NCI-H510A treated with DMSO at 0.1 percent for 48 hours (cell line): ENCODE data around the gene RTL10.
"Not testable (repeated sequence)": the region's sequence is repeated elsewhere in the genome, so short reads cannot be mapped to it uniquely, and the experiment has no call there.

ENCODE experiments used
- DNase-seq: peaks from one replicate; lab custom pipeline; 2025; lab: John Stamatoyannopoulos, UW

Gene RTL10

GRCh38 chr22:19888131-19888746, 33.6 kb upstream of the RTL10 start:
- DNase-seq: no peak

GRCh38 chr22:19887256-19887985, 32.7 kb upstream of the RTL10 start:
- no peak for DNase-seq

- no peak for DNase-seq
Observed at GRCh38 chr22:19886605-19887255, 32.1 kb upstream of the RTL10 start.

- DNase-seq: no peak
Observed at GRCh38 chr22:19885841-19886592, 31.3 kb upstream of the RTL10 start.

- no peak for DNase-seq
Observed at GRCh38 chr22:19884954-19885751, 30.5 kb upstream of the RTL10 start.

- DNase-seq: no peak
Observed at GRCh38 chr22:19884161-19884953, 29.7 kb upstream of the RTL10 start.

GRCh38 chr22:19883446-19883845, 28.8 kb upstream of the RTL10 start:
- DNase-seq: not testable (repeated sequence)

GRCh38 chr22:19882446-19883381, 28.0 kb upstream of the RTL10 start:
- no peak for DNase-seq

- no peak for DNase-seq
Observed at GRCh38 chr22:19880786-19881569, 26.3 kb upstream of the RTL10 start.

GRCh38 chr22:19879992-19880785, 25.5 kb upstream of the RTL10 start:
- no peak for DNase-seq

- DNase-seq: no peak
Observed at GRCh38 chr22:19879643-19879991, 24.9 kb upstream of the RTL10 start.

- DNase-seq: no peak
Observed at GRCh38 chr22:19879246-19879570, 24.5 kb upstream of the RTL10 start.

- no peak for DNase-seq
Observed at GRCh38 chr22:19878461-19879245, 24.0 kb upstream of the RTL10 start.

GRCh38 chr22:19877626-19878339, 23.1 kb upstream of the RTL10 start:
- DNase-seq: no peak

GRCh38 chr22:19876941-19877625, 22.4 kb upstream of the RTL10 start:
- no peak for DNase-seq

- DNase-seq: no peak
Observed at GRCh38 chr22:19876314-19876940, 21.8 kb upstream of the RTL10 start.
